B cell (primary cell): ENCODE results near the gene TALDO1. TPM values are rescaled to one million over a fixed set of nuclear protein-coding genes. Genes with fewer than 3 reads are reported as not detected.

Experiments
- ATAC-seq: fragments of 200-7000 bp; cut with Tn5 transposase; one replicate; pipeline ENCODE4 v1.10.0; 2021; ENCODE audit warnings: low read depth, mild to moderate bottlenecking, moderate number of reproducible peaks, moderate library complexity
- CTCF ChIA-PET: fragments of 350-600 bp; sonication (Branson Sonifier 250); formaldehyde crosslinking; loops from one replicate; lab custom pipeline; 2021; ENCODE audit warnings: antibody characterized with exemption, inconsistent platforms; lab: Charles Lee
- POLR2A ChIA-PET: fragments of 350-600 bp; sonication (Branson Sonifier 250); formaldehyde crosslinking; loops from one replicate; lab custom pipeline; 2021; ENCODE audit warnings: antibody characterized with exemption; lab: Charles Lee
- DNase-seq: peaks from one replicate; pipeline ENCODE4 v3.0.0; 2013
- H2AFZ ChIP-seq: 2 replicates; pipeline ENCODE4 v1.6.1; 2012; ENCODE audit warnings: mild to moderate bottlenecking, low read depth, low read length; ENCODE audit not compliant: insufficient read depth, poor library complexity, severe bottlenecking
- H3K27ac ChIP-seq, 2 donors: 1 replicate in 1 of 2; 2 replicates in 1 of 2; pipeline ENCODE4 v1.5.1; 2012 to 2013; ENCODE audit warnings: low read length in 2 of 2, mild to moderate bottlenecking in 2 of 2, moderate library complexity in 1 of 2
- H3K27me3 ChIP-seq, 4 experiments: fragments of 200-600 bp in 1 of 4; sonication (generic) in 1 of 4; replicated peaks in 1 of 4; 1 replicate in 2 of 4; 2 replicates in 2 of 4; pipeline versions ENCODE4 v1.6.1 to v1.7.0; 2013 to 2016; ENCODE audit warnings: low read length in 3 of 4, mild to moderate bottlenecking in 2 of 4, mixed read lengths in 1 of 4, moderate library complexity in 1 of 4; ENCODE audit not compliant: insufficient read depth in 4 of 4, control insufficient read depth in 3 of 4; ENCODE audit errors: control extremely low read depth in 1 of 4
- H3K36me3 ChIP-seq, 2 experiments: replicated peaks in 1 of 2; 1 replicate in 1 of 2; 2 replicates in 1 of 2; pipeline versions ENCODE4 v1.6.1 to v1.7.1; 2013; ENCODE audit warnings: low read length in 1 of 2; ENCODE audit not compliant: insufficient read depth in 2 of 2, control insufficient read depth in 1 of 2; ENCODE audit errors: control extremely low read depth in 1 of 2, extremely low read depth in 1 of 2
- H3K4me1 ChIP-seq, 2 donors: fragments of 200-600 bp in 1 of 2; sonication (generic) in 1 of 2; 1 replicate in 1 of 2; 2 replicates in 1 of 2; pipeline versions ENCODE4 v1.5.1 to v1.6.1; 2013 to 2017; ENCODE audit warnings: low read length in 2 of 2; ENCODE audit not compliant: control insufficient read depth in 2 of 2, insufficient read depth in 2 of 2
- H3K4me2 ChIP-seq: replicated peaks from 2 replicates; pipeline ENCODE3; 2012; ENCODE audit warnings: mild to moderate bottlenecking, low read depth, low read length; ENCODE audit not compliant: poor library complexity, severe bottlenecking
- H3K4me3 ChIP-seq, 5 experiments: fragments of 200-600 bp in 1 of 5; sonication (generic) in 1 of 5; 1 replicate in 3 of 5; 2 replicates in 2 of 5; pipeline versions ENCODE4 v1.5.1 to v1.7.0; 2011 to 2016; ENCODE audit warnings: low read length in 4 of 5, mild to moderate bottlenecking in 4 of 5, low read depth in 2 of 5, control low read depth in 1 of 5, moderate library complexity in 1 of 5; ENCODE audit not compliant: insufficient read depth in 1 of 5; ENCODE audit errors: control extremely low read depth in 1 of 5, extremely low read depth in 1 of 5
- H3K79me2 ChIP-seq: fragments of 200-600 bp; sonication (generic); one replicate; pipeline ENCODE4 v1.6.0; 2016; ENCODE audit warnings: low read length; ENCODE audit not compliant: control insufficient read depth, insufficient read depth
- H3K9ac ChIP-seq: fragments of 200-600 bp; sonication (generic); 2 replicates; pipeline ENCODE4 v1.6.1; 2017; ENCODE audit warnings: mild to moderate bottlenecking, low read length, moderate library complexity
- H3K9me3 ChIP-seq, 3 donors: one replicate each; pipeline versions ENCODE4 v1.6.1 to v1.7.1; 2013; ENCODE audit warnings: low read length in 2 of 3; ENCODE audit not compliant: control insufficient read depth in 2 of 3, insufficient read depth in 1 of 3; ENCODE audit errors: control extremely low read depth in 1 of 3
- H4K20me1 ChIP-seq: 2 replicates; pipeline ENCODE4 v1.6.0; 2012; ENCODE audit warnings: mild to moderate bottlenecking, low read length; ENCODE audit not compliant: insufficient read depth, control insufficient read depth, poor library complexity, severe bottlenecking
- H3K27ac Mint-ChIP-seq: one replicate; pipeline ENCODE4 v1.8.0; 2021; ENCODE audit warnings: mixed read lengths
- H3K27me3 Mint-ChIP-seq: one replicate; pipeline ENCODE4 v1.8.0; 2021; ENCODE audit warnings: mixed read lengths
- H3K4me1 Mint-ChIP-seq: one replicate; pipeline ENCODE4 v1.8.0; 2021; ENCODE audit warnings: mixed read lengths
- H3K4me3 Mint-ChIP-seq: one replicate; pipeline ENCODE4 v1.8.0; 2021; ENCODE audit warnings: mixed read lengths
- H3K9me3 Mint-ChIP-seq: one replicate; pipeline ENCODE4 v1.8.0; 2022; ENCODE audit warnings: mixed read lengths; ENCODE audit not compliant: insufficient read depth
- CTCF ChIP-seq: fragments of 200-600 bp; IDR thresholded peaks from one replicate; pipeline ENCODE4 v1.8.0; 2022; ENCODE audit warnings: antibody characterized with exemption, mild to moderate bottlenecking
- EZH2 ChIP-seq: IDR thresholded peaks from 2 replicates; pipeline ENCODE4 v1.6.1; 2012; ENCODE audit warnings: borderline replicate concordance, low read depth, mild to moderate bottlenecking, moderate library complexity, low read length; ENCODE audit not compliant: insufficient read depth, poor library complexity, severe bottlenecking
- WGBS: methylation state at CpG from one replicate; pipeline ENCODE4 v1.1.5; 2013; ENCODE audit warnings: missing lambda C conversion rate; ENCODE audit not compliant: insufficient coverage; 5-methylcytosine and 5-hydroxymethylcytosine counted together
- intact Hi-C: fragments of 100-400 bp; cut with micrococcal nuclease; formaldehyde crosslinking; loops from one replicate; pipeline ENCODE4 v1.10.0; 2022
- polyA plus RNA-seq: library from polyadenylated mRNA; depleted of rRNA; stranded (reverse); fragments of >200 nt; gene quantifications from 2 replicates; pipeline ENCODE4 v1.2.3, GENCODE V29; 2012
- total RNA-seq, 2 donors: library from RNA; stranded (reverse); fragments of 120-200 nt in 1 of 2; gene quantifications; 1 replicate in 1 of 2; 2 replicates in 1 of 2; pipeline versions ENCODE4 v1.2.3 to v1.2.4, GENCODE V29; 2013 to 2022

Gene TALDO1
- total and polyA plus RNA-seq, 2 donors (not counting 1 experiment from before 2014, with no cell fraction given): 82.4 to 116 TPM

DNA sequence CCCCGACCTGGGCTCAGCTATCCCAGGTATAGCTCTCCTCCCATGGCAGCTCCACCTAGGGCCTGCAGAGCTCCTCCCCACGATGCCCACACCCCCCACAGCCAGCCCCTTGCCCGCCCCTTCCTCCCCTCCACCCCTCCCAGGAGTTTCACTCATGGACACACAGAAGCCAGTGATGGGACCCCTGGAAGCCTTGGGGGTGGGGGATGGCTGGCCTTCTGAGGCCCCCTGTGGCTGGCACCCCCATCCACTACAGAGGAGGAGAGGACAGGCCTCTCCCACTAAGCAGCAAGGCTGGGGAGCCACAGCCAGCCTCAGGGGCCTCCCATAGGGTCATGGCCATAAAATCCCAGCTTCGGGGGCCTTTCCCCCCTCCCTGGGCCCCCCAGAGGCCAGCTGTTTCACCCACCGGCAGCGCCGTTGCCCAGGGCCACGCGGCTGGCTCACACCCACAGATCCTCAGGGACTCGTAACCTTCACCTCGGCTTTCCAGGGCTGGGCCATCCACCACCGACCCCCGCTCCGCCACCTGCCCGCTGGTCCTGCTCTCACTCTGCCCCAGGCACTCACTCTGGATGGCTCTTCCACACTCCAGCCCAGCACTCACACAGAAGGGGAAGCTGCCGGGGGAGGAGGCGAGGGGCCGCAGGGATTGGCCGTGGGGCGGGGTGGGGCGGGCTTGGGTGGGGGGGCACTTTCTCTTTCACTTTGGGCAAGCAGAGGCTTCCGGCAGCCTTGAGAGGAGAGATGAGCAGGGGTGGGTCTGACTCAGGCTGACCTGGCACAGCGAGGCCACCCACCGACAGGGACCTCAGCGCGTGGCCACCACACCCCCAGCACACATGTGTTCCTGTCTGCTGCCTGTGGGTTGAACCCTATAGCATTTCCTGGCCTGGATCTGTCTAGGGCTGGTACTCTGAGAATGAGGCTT lies 48.6 kb downstream of the TALDO1 start:
- Histone ChIP-seq H3K4me2 (peak overlapping the region; percentile 99), H2AFZ (peak overlapping the region; percentile 87), H4K20me1 (peaks cover 65% of the 10 kb centered on the region), H3K9me3 (no peaks in the 10 kb centered on the region), H3K27me3 (no peaks in the 10 kb centered on the region), H3K4me1 (peaks cover 17 to 35% of the 10 kb centered on the region in 2 donors), H3K79me2 (peaks cover 52% of the 10 kb centered on the region), H3K27ac (peak overlapping the region; percentile 83 to 93), H3K9ac (peak overlapping the region; percentile 89), H3K4me3 (peak overlapping the region; percentile 16 to 95 (median 93)), H3K36me3 (peaks cover 0 to 14% of the 10 kb centered on the region in 2 experiments)
- 4% methylated on average over 11 of the region's 26 CpGs for WGBS
- Mint-ChIP-seq H3K9me3 (no peaks in the 10 kb centered on the region), H3K27me3 (no peaks in the 10 kb centered on the region), H3K4me1 (peaks cover 20% of the 10 kb centered on the region), H3K27ac (peak overlapping the region; percentile 92), H3K4me3 (peak overlapping the region; percentile 95)
- no peak for TF ChIP-seq EZH2
- TF ChIP-seq CTCF: no peak
- ChIA-PET CTCF (interaction anchor here (1.2 to 1.8 kb wide), 4 partner anchors 10 to 70 kb away, joined by 3 to 5 read pairs (median 4); partner anchors contain the start of gene PNPLA2), POLR2A (interaction anchor here (0.5 to 1.7 kb wide), 12 partner anchors 9 to 427 kb away, joined by 3 to 13 read pairs (median 4); partner anchors contain the start of genes CD151 and LRRC56)
- DNase-seq (peak; percentile 88), ATAC-seq (peak; percentile 49)
- intact Hi-C loops: loop anchor here (2.0 to 10.0 kb wide), 5 partner anchors 69 to 589 kb away; partner anchors contain the start of genes BET1L, HRAS, LRRC56 and PTDSS2
